Gastroesophageal sphincter (tissue), 3 donors: ENCODE data around the gene GADL1.

ENCODE experiments used
- POLR2A ChIP-seq, 2 donors: fragments of 450-650 bp; IDR thresholded peaks; one replicate each; pipeline ENCODE4 v1.6.1; 2017; ENCODE audit warnings: antibody characterized with exemption in 2 of 2, mild to moderate bottlenecking in 2 of 2, moderate library complexity in 1 of 2
- POLR2AphosphoS5 ChIP-seq: sonication (generic); formaldehyde crosslinking; IDR thresholded peaks from one replicate; pipeline ENCODE4 v1.6.1; 2017; ENCODE audit warnings: antibody characterized with exemption
- TF ChIP-seq, protein P1 (sequence below), 4 experiments: fragments of 200-600 bp in 2 of 4; fragments of 450-650 bp in 2 of 4; sonication (generic) in 1 of 4; IDR thresholded peaks; one replicate each; pipeline ENCODE4 v1.5.1; 2017 to 2019; ENCODE audit warnings: antibody characterized with exemption in 4 of 4, mild to moderate bottlenecking in 2 of 4, moderate library complexity in 2 of 4

- TF ChIP-seq, protein P1, sequence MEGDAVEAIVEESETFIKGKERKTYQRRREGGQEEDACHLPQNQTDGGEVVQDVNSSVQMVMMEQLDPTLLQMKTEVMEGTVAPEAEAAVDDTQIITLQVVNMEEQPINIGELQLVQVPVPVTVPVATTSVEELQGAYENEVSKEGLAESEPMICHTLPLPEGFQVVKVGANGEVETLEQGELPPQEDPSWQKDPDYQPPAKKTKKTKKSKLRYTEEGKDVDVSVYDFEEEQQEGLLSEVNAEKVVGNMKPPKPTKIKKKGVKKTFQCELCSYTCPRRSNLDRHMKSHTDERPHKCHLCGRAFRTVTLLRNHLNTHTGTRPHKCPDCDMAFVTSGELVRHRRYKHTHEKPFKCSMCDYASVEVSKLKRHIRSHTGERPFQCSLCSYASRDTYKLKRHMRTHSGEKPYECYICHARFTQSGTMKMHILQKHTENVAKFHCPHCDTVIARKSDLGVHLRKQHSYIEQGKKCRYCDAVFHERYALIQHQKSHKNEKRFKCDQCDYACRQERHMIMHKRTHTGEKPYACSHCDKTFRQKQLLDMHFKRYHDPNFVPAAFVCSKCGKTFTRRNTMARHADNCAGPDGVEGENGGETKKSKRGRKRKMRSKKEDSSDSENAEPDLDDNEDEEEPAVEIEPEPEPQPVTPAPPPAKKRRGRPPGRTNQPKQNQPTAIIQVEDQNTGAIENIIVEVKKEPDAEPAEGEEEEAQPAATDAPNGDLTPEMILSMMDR (IDR thresholded peaks at IDR 0.05), result no peak
- TF ChIP-seq POLR2AphosphoS5 (no peak), POLR2A (IDR thresholded peaks at IDR 0.05) (no peak)
These were observed 217.1 kb downstream of the GADL1 start for GRCh38 chr3:30677347-30677685.
